Measurements from ENCODE around the gene RERG. TPM values are rescaled to one million over a fixed set of nuclear protein-coding genes. Genes with fewer than 3 reads are reported as not detected.

The RERG gene
- total RNA-seq, 4 donors from 2014 or later, result 61.6 to 236 (median 150) TPM

DNA sequence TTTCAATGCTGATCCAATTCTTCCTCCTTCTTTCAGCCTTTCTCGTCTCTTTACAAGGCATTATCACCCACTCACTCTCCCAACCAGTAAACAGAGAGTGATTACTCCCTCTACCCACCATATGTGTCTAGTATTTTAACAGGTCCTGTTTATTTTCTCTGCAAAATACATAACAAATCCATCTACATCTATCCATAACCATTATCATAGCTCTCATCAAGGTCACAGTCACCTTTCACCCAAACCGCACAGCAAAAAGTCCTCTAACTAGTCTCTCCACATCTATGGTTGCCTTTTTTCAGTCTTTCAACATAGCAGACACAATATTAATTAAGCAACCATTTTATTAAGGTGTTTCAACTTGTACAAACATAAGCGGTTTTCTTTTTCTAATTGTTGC is 21.9 kb upstream of the RERG start:
- no peak for TF ChIP-seq POLR2A (IDR thresholded peaks at IDR 0.05)
- TF ChIP-seq CTCF (IDR thresholded peaks at IDR 0.05), result no peak
- DNase-seq, result no peak
- no peaks in the 10 kb centered on the region for H3K9me3 ChIP-seq
- no peak overlapping the region for H3K27ac ChIP-seq
- no peak overlapping the region for H3K4me3 ChIP-seq
- intact Hi-C loops (cut with DNase I; ENCODE audit: low total_unique reads), result no loop called here
- H3K27me3 ChIP-seq, result no peaks in the 10 kb centered on the region
- no peaks in the 10 kb centered on the region for H3K36me3 ChIP-seq
- H3K4me1 ChIP-seq, result no peaks in the 10 kb centered on the region

DNA sequence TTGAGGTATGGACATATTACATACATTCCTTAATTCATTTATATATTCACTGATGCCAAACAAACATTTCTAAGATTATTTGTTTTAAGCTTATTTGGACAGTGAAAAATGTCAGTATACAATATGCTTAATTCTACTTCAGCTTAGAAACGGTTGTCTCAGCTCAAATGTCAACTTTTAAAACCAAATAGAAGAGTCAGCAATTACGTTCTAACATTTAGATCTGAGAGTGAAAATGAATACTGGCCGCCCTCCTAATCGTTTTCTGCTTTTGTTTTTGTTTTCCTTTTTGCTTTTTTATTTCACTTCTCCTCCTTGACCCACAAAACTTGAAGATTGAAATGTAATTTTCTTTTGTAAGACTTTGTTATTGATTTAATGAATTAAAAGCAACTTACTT is 19.7 kb upstream of the RERG start:
- TF ChIP-seq CTCF (IDR thresholded peaks at IDR 0.05) (no peak), POLR2A (IDR thresholded peaks at IDR 0.05) (no peak)
- Histone ChIP-seq H3K4me1 (no peaks in the 10 kb centered on the region), H3K36me3 (no peaks in the 10 kb centered on the region), H3K4me3 (no peak overlapping the region), H3K27ac (no peak overlapping the region), H3K9me3 (no peaks in the 10 kb centered on the region), H3K27me3 (no peaks in the 10 kb centered on the region)
- intact Hi-C loops (cut with DNase I; ENCODE audit: low total_unique reads), result no loop called here
- no peak for DNase-seq

DNA sequence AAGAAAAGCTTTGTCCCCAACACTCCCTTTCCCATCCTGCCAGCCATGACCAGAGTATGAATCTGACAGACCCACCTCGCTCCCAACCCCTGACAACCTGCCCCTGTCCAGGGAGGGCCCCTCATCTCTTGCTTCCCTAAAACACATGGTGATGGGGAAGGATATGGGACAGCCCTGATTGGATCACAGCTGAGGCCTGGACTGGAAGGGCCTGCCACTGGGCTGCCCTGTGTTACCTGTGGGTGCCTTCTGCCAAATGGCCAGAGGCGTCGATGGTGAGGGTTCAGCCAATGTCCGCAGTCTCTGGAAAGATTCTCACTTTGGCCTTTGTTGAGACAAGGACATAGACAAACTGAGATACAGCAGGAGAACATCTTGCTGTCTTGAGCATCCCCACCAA is 13.3 kb upstream of the RERG start:
- Histone ChIP-seq H3K4me3 (no peak overlapping the region), H3K27ac (no peak overlapping the region), H3K36me3 (no peaks in the 10 kb centered on the region), H3K4me1 (peaks cover 0 to 5% of the 10 kb centered on the region in 2 donors), H3K9me3 (no peaks in the 10 kb centered on the region), H3K27me3 (no peaks in the 10 kb centered on the region)
- intact Hi-C loops (cut with DNase I; ENCODE audit: low total_unique reads), result no loop called here
- TF ChIP-seq POLR2A (IDR thresholded peaks at IDR 0.05) (no peak), CTCF (IDR thresholded peaks at IDR 0.05) (no peak)
- no peak for DNase-seq

- intact Hi-C loops (cut with DNase I; ENCODE audit: low total_unique reads), result no loop called here
- Histone ChIP-seq H3K4me1 (peaks cover 0 to 5% of the 10 kb centered on the region in 2 donors), H3K4me3 (no peak overlapping the region), H3K9me3 (no peaks in the 10 kb centered on the region), H3K27me3 (no peaks in the 10 kb centered on the region), H3K36me3 (no peaks in the 10 kb centered on the region), H3K27ac (no peak overlapping the region)
- no peak for TF ChIP-seq POLR2A (IDR thresholded peaks at IDR 0.05)
- no peak for TF ChIP-seq CTCF (IDR thresholded peaks at IDR 0.05)
- DNase-seq, result no peak
These were observed 12.8 kb upstream of the RERG start for GRCh38 chr12:15234011-15234410.

DNA sequence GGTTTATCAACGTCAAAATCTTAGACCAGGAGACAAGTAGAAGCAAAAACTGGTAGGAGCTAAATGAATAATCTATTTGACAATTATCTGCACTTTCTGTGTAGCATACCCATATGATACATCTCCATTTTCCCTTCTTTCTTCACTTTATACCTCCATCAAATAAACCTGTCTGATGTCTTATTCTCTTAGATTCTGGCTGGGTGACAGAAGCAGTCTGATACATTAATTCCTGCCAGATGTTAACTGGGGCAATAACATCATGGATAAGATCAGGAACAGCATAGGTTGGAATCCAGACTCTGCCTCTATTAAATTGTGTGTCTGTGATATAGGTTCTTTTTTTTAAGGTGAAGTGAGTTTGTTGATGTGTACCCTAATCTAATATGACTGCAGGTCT is 11.7 kb upstream of the RERG start:
- H3K36me3 ChIP-seq, result no peaks in the 10 kb centered on the region
- TF ChIP-seq CTCF (IDR thresholded peaks at IDR 0.05) (no peak), POLR2A (IDR thresholded peaks at IDR 0.05) (no peak)
- no peaks in the 10 kb centered on the region for H3K27me3 ChIP-seq
- no peak overlapping the region for H3K27ac ChIP-seq
- no peaks in the 10 kb centered on the region for H3K9me3 ChIP-seq
- H3K4me1 ChIP-seq, result peaks cover 0 to 5% of the 10 kb centered on the region in 2 donors
- no peak for DNase-seq
- no peak overlapping the region for H3K4me3 ChIP-seq
- intact Hi-C loops (cut with DNase I; ENCODE audit: low total_unique reads), result no loop called here

Measured in uterus (tissue), 4 donors.